Caco-2 (cell line): ENCODE data around the gene NCR2. TPM values are rescaled to one million over a fixed set of nuclear protein-coding genes. Genes with fewer than 3 reads are reported as not detected.

Experiments used
- BruUV-seq: library from RNA; stranded (reverse); fragments of 400-500 nt; replicated peaks from 2 replicates; lab custom pipeline; 2021; lab: Mats Ljungman, UMichigan
- CTCF ChIA-PET: fragments of 300-600 bp; sonication (Branson Sonifier 250); formaldehyde crosslinking; loops from one replicate; lab custom pipeline; 2022; ENCODE audit warnings: antibody characterized with exemption; lab: Charles Lee
- POLR2A ChIA-PET: fragments of 300-600 bp; sonication (Branson Sonifier 250); formaldehyde crosslinking; loops from one replicate; lab custom pipeline; 2022; ENCODE audit warnings: antibody characterized with exemption; lab: Charles Lee
- DNase-seq, 2 experiments: peaks; one replicate each; pipeline versions ENCODE4 v3.0.0 to v3.0.0-alpha.2; 2020 to 2022
- H3K27me3 ChIP-seq: replicated peaks from 2 replicates; pipeline ENCODE4 v1.6.0; 2011; ENCODE audit warnings: low read length; ENCODE audit not compliant: control insufficient read depth, insufficient read depth
- H3K36me3 ChIP-seq: 2 replicates; pipeline ENCODE4 v1.5.1; 2011; ENCODE audit warnings: low read length; ENCODE audit not compliant: control insufficient read depth, insufficient read depth
- H3K4me1 ChIP-seq: fragments of 250-450 bp; sonication (Bioruptor Pico); 2 replicates; pipeline ENCODE4 v1.5.1; 2020; ENCODE audit warnings: mild to moderate bottlenecking
- H3K4me3 ChIP-seq: 2 replicates; pipeline ENCODE4 v1.5.1; 2011; ENCODE audit warnings: low read depth, mild to moderate bottlenecking, control low read depth, low read length
- H3K9me3 ChIP-seq: fragments of 250-450 bp; sonication (Bioruptor Pico); 2 replicates; pipeline ENCODE4 v1.5.1; 2020; ENCODE audit warnings: mild to moderate bottlenecking, moderate library complexity
- H3K27ac Mint-ChIP-seq: one replicate; pipeline ENCODE4 v1.8.0; 2022; ENCODE audit warnings: mixed read lengths; ENCODE audit not compliant: unreplicated experiment
- H3K27me3 Mint-ChIP-seq: one replicate; pipeline ENCODE4 v1.8.0; 2022; ENCODE audit warnings: mixed read lengths; ENCODE audit not compliant: insufficient read depth, unreplicated experiment
- H3K36me3 Mint-ChIP-seq: one replicate; pipeline ENCODE4 v1.8.0; 2022; ENCODE audit warnings: mild to moderate bottlenecking, mixed read lengths; ENCODE audit not compliant: insufficient read depth, unreplicated experiment
- H3K4me1 Mint-ChIP-seq: one replicate; pipeline ENCODE4 v1.8.0; 2022; ENCODE audit warnings: low read depth, mixed read lengths; ENCODE audit not compliant: unreplicated experiment
- H3K4me3 Mint-ChIP-seq: one replicate; pipeline ENCODE4 v1.8.0; 2022; ENCODE audit warnings: mild to moderate bottlenecking, moderate library complexity, mixed read lengths; ENCODE audit not compliant: unreplicated experiment
- H3K9me3 Mint-ChIP-seq: one replicate; pipeline ENCODE4 v1.8.0; 2022; ENCODE audit warnings: mixed read lengths; ENCODE audit not compliant: unreplicated experiment
- intact Hi-C: fragments of 100-400 bp; cut with micrococcal nuclease; formaldehyde crosslinking; loops from one replicate; pipeline ENCODE4 v1.10.0; 2022; ENCODE audit not compliant: unreplicated experiment
- total RNA-seq: library from RNA; stranded (reverse); gene quantifications from 2 replicates; pipeline ENCODE4 v1.2.3, GENCODE V29; 2022
- TF ChIP-seq, protein P1 (sequence below), 2 experiments: fragments of 200-600 bp in 1 of 2; IDR thresholded peaks; 1 replicate in 1 of 2; 2 replicates in 1 of 2; pipeline versions ENCODE4 v1.5.1 to v1.8.0; 2011 to 2022; ENCODE audit warnings: antibody characterized with exemption in 1 of 2, control low read depth in 1 of 2, inconsistent platforms in 1 of 2, low read depth in 1 of 2, low read length in 1 of 2, mild to moderate bottlenecking in 1 of 2, moderate library complexity in 1 of 2; ENCODE audit not compliant: insufficient read depth in 1 of 2, severe bottlenecking in 1 of 2, unreplicated experiment in 1 of 2

Gene NCR2
- total RNA-seq, 1 experiment from 2014 or later = not detected

DNA sequence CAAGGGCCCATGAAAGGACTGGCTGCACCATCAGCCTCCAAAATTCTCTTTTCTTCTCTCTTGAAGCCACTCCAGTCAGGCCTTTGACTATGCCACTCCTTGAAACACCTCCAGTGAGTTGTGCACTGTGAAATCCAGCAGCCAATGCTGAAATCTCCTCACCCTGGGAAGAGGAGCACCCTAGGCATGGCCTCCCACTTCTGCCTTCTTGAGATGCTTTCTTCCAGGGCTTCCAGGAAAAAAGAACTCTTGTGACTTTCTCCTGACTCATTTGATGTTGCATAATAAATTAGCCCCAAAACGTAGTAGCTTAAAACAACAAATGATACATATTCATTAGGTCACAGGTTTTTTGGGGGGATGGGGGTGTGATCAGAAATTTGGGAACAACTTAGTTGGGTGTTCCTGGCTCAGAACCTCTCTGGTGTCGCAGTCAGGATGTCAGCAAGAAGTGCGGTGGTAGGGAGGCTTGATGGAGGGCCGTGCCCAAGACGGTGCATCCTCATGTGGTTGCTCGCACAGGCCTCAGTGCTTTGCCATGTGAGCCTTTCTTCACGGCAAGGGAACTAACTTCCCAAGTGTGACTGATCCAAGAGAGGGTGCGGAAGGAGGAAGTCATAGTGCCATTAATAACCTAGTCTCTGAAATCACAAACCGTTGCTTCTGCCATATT, 12.1 kb downstream of the NCR2 start:
- no peaks in the 10 kb centered on the region for H3K36me3 Mint-ChIP-seq
- Histone ChIP-seq H3K27me3 (no peaks in the 10 kb centered on the region; the same call in 1 of the 2 replicates), H3K9me3 (no peaks in the 10 kb centered on the region; the same call in none of the 2 replicates), H3K4me3 (no peak overlapping the region), H3K4me1 (0 out of 2 replicates have a peak, but pooled peaks cover 7% of the 10 kb centered on the region), H3K36me3 (no peaks in the 10 kb centered on the region)
- POLR2A ChIA-PET = no interaction called here
- no peak overlapping the region for H3K4me3 Mint-ChIP-seq
- peaks cover 6% of the 10 kb centered on the region for H3K9me3 Mint-ChIP-seq
- no peaks in the 10 kb centered on the region for H3K4me1 Mint-ChIP-seq
- TF ChIP-seq, protein P1, sequence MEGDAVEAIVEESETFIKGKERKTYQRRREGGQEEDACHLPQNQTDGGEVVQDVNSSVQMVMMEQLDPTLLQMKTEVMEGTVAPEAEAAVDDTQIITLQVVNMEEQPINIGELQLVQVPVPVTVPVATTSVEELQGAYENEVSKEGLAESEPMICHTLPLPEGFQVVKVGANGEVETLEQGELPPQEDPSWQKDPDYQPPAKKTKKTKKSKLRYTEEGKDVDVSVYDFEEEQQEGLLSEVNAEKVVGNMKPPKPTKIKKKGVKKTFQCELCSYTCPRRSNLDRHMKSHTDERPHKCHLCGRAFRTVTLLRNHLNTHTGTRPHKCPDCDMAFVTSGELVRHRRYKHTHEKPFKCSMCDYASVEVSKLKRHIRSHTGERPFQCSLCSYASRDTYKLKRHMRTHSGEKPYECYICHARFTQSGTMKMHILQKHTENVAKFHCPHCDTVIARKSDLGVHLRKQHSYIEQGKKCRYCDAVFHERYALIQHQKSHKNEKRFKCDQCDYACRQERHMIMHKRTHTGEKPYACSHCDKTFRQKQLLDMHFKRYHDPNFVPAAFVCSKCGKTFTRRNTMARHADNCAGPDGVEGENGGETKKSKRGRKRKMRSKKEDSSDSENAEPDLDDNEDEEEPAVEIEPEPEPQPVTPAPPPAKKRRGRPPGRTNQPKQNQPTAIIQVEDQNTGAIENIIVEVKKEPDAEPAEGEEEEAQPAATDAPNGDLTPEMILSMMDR (IDR thresholded peaks at IDR 0.05; ENCODE audit: insufficient read depth in 1 of 2, low read depth in 1 of 2, low read length in 1 of 2, severe bottlenecking in 1 of 2, unreplicated experiment in 1 of 2) = no peak
- H3K27me3 Mint-ChIP-seq = peaks cover 13% of the 10 kb centered on the region
- no TSS peak for BruUV-seq
- CTCF ChIA-PET = no interaction called here
- DNase-seq = no peak
- H3K27ac Mint-ChIP-seq = no peak overlapping the region
- intact Hi-C loops = no loop called here

DNA sequence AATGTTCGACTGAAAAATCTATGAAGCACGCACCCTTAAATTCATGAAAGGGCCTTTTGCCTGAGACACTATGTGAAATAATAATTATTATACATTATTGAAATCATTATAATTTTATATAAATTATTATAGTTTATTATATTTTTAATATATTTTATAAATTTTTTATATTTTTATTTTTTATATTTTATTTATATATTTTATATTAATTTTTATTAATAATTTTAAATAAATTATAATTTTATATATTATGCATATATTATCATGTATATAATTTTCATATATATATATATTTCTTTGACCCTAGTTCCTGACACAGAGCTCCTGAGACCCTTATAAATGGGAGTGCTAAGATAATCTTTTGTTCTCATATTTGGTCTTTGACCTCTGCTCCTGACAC, 13.5 kb downstream of the NCR2 start:
- Histone ChIP-seq H3K4me3 (no peak overlapping the region), H3K36me3 (no peaks in the 10 kb centered on the region), H3K27me3 (no peaks in the 10 kb centered on the region; the same call in 1 of the 2 replicates), H3K4me1 (0 out of 2 replicates have a peak, but pooled peaks cover 7% of the 10 kb centered on the region), H3K9me3 (no peaks in the 10 kb centered on the region; the same call in none of the 2 replicates)
- Mint-ChIP-seq H3K4me3 (no peak overlapping the region), H3K27ac (no peak overlapping the region), H3K27me3 (peaks cover 13% of the 10 kb centered on the region), H3K4me1 (no peaks in the 10 kb centered on the region), H3K36me3 (no peaks in the 10 kb centered on the region), H3K9me3 (peaks cover 6% of the 10 kb centered on the region)
- BruUV-seq = no TSS peak
- TF ChIP-seq, protein P1 (IDR thresholded peaks at IDR 0.05; ENCODE audit: insufficient read depth in 1 of 2, low read depth in 1 of 2, low read length in 1 of 2, severe bottlenecking in 1 of 2, unreplicated experiment in 1 of 2) = no peak
- DNase-seq = no peak
- POLR2A ChIA-PET = no interaction called here
- intact Hi-C loops = no loop called here
- CTCF ChIA-PET = no interaction called here

DNA sequence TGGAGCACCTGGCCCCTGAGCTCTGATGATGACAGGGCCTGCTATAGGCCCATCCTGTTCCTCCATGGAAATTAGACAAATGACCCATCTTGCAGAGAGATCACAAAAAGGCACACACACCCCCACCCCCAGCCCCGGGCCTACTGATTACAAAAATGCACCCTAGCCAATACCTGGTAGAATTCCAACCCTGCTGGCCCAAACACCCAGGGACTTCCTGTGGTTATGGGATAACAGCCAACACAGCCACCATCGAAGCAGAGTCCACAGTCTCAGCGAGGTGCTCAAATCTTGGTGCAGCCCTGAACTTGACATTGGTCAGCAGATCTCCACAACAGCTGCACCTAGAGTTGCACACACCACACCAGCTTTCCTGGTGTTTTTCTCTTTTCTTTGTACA, 17.0 kb downstream of the NCR2 start:
- Mint-ChIP-seq H3K9me3 (no peaks in the 10 kb centered on the region), H3K4me1 (no peaks in the 10 kb centered on the region), H3K27me3 (peaks cover 10% of the 10 kb centered on the region), H3K27ac (no peak overlapping the region), H3K4me3 (no peak overlapping the region), H3K36me3 (no peaks in the 10 kb centered on the region)
- ChIA-PET CTCF (no interaction called here), POLR2A (no interaction called here)
- BruUV-seq = no TSS peak
- no peak for DNase-seq
- Histone ChIP-seq H3K36me3 (no peaks in the 10 kb centered on the region), H3K4me3 (no peak overlapping the region), H3K4me1 (0 out of 2 replicates have a peak, but pooled peaks cover 7% of the 10 kb centered on the region), H3K9me3 (no peaks in the 10 kb centered on the region; the same call in none of the 2 replicates), H3K27me3 (no peaks in the 10 kb centered on the region)
- TF ChIP-seq, protein P1 (IDR thresholded peaks at IDR 0.05; ENCODE audit: insufficient read depth in 1 of 2, low read depth in 1 of 2, low read length in 1 of 2, severe bottlenecking in 1 of 2, unreplicated experiment in 1 of 2) = no peak
- intact Hi-C loops = no loop called here
